NT2/D1 (cell line): Measurements from ENCODE around the gene ARPC2.

Experiments used
- SUZ12 ChIP-seq: IDR thresholded peaks from 2 replicates; pipeline ENCODE4 v1.6.1; 2011; ENCODE audit not compliant: insufficient read length, insufficient read depth; ENCODE audit errors: extremely low read depth
- YY1 ChIP-seq: IDR thresholded peaks from 2 replicates; pipeline ENCODE4 v1.6.1; 2011; ENCODE audit not compliant: insufficient read length, insufficient read depth
- ZNF274 ChIP-seq: IDR thresholded peaks from 2 replicates; pipeline ENCODE4 v1.6.1; 2011; ENCODE audit warnings: mild to moderate bottlenecking, low read depth, low read length

- TF ChIP-seq YY1 (no peak), SUZ12 (no peak), ZNF274 (no peak)
Observed at GRCh38 chr2:218284106-218284811, 67.3 kb downstream of the ARPC2 start.
